GM23248 (cell line): ENCODE results near the gene HPN. TPM values are rescaled to one million over a fixed set of nuclear protein-coding genes. Genes with fewer than 3 reads are reported as not detected.

Experiments
- DNase-seq: peaks from one replicate; pipeline ENCODE4 v3.0.0-alpha.2; 2015
- H2AFZ ChIP-seq: fragments of 200-600 bp; sonication (generic); 2 replicates; pipeline ENCODE4 v1.6.1; 2016; ENCODE audit warnings: antibody characterized with exemption
- H3F3A ChIP-seq: fragments of 200-600 bp; sonication (generic); 2 replicates; pipeline ENCODE4 v1.6.1; 2016; ENCODE audit warnings: mild to moderate bottlenecking, antibody characterized with exemption, mixed run types; ENCODE audit not compliant: insufficient read depth
- H3K27ac ChIP-seq: fragments of 200-600 bp; sonication (generic); 2 replicates; pipeline ENCODE4 v1.5.1; 2016; ENCODE audit warnings: mild to moderate bottlenecking
- H3K27me3 ChIP-seq: fragments of 200-600 bp; sonication (generic); replicated peaks from 2 replicates; pipeline ENCODE4 v1.6.1; 2016; ENCODE audit warnings: mild to moderate bottlenecking; ENCODE audit not compliant: insufficient read depth
- H3K36me3 ChIP-seq: fragments of 200-600 bp; sonication (generic); 2 replicates; pipeline ENCODE4 v1.6.1; 2016; ENCODE audit warnings: low read depth, mild to moderate bottlenecking
- H3K4me1 ChIP-seq: fragments of 200-600 bp; sonication (generic); 2 replicates; pipeline ENCODE4 v1.6.1; 2016; ENCODE audit warnings: mild to moderate bottlenecking; ENCODE audit not compliant: insufficient read depth
- H3K4me2 ChIP-seq: fragments of 200-600 bp; sonication (generic); one replicate; pipeline ENCODE4 v1.6.1; 2016; ENCODE audit warnings: mild to moderate bottlenecking; ENCODE audit not compliant: unreplicated experiment
- H3K4me3 ChIP-seq: fragments of 200-600 bp; sonication (generic); 2 replicates; pipeline ENCODE4 v1.5.1; 2016; ENCODE audit warnings: mild to moderate bottlenecking
- H3K79me2 ChIP-seq: fragments of 200-600 bp; sonication (generic); 2 replicates; pipeline ENCODE4 v1.6.1; 2016; ENCODE audit warnings: mild to moderate bottlenecking; ENCODE audit not compliant: insufficient read depth
- H3K9ac ChIP-seq: fragments of 200-600 bp; sonication (generic); 2 replicates; pipeline ENCODE4 v1.6.1; 2016; ENCODE audit warnings: mild to moderate bottlenecking
- H3K9me2 ChIP-seq: fragments of 200-600 bp; sonication (generic); 2 replicates; pipeline ENCODE4 v1.6.1; 2016; ENCODE audit warnings: mixed run types, mild to moderate bottlenecking, moderate library complexity; ENCODE audit not compliant: insufficient read depth
- H3K9me3 ChIP-seq: fragments of 200-600 bp; sonication (generic); one replicate; pipeline ENCODE4 v1.6.1; 2017; ENCODE audit warnings: low read depth
- H4K20me1 ChIP-seq: fragments of 200-600 bp; sonication (generic); 2 replicates; pipeline ENCODE4 v1.6.0; 2016; ENCODE audit not compliant: insufficient read depth
- EZH2 ChIP-seq: fragments of 200-600 bp; sonication (generic); IDR thresholded peaks from 2 replicates; pipeline ENCODE4 v1.6.1; 2018; ENCODE audit warnings: antibody characterized with exemption, mild to moderate bottlenecking; ENCODE audit not compliant: insufficient read depth, poor library complexity, severe bottlenecking
- EZH2phosphoT487 ChIP-seq: fragments of 200-600 bp; sonication (generic); IDR thresholded peaks from 2 replicates; pipeline ENCODE4 v1.6.1; 2018; ENCODE audit warnings: antibody characterized with exemption, moderate library complexity, mild to moderate bottlenecking, low read depth; ENCODE audit not compliant: insufficient read depth
- WGBS, 2 experiments: methylation state at CpG; one replicate each; pipeline ENCODE4 v1.1.6; 2015 to 2017; ENCODE audit warnings: low lambda C conversion rate in 2 of 2, low coverage in 1 of 2; ENCODE audit errors: missing lambda C conversion rate in 2 of 2; 5-methylcytosine and 5-hydroxymethylcytosine counted together
- in situ Hi-C: fragments of 300-500 bp; cut with MboI; formaldehyde crosslinking; loops from 2 replicates; pipeline ENCODE4 v1.15.0; 2020
- polyA plus RNA-seq: library from polyadenylated mRNA; unstranded; fragments of >200 nt; fragmentation: Nextera tagmentation; extraction: Ambion mirVana; gene quantifications from 2 replicates; pipeline ENCODE4 v1.2.1, GENCODE V29; 2016
- total RNA-seq: library from RNA; depleted of rRNA; stranded (reverse); fragments of >200 nt; shearing (Covaris generic); gene quantifications from 2 replicates; pipeline ENCODE4 v1.2.3, GENCODE V29; 2014

The HPN gene
- total and polyA plus RNA-seq, 2 experiments from 2014 or later = not detected

DNA sequence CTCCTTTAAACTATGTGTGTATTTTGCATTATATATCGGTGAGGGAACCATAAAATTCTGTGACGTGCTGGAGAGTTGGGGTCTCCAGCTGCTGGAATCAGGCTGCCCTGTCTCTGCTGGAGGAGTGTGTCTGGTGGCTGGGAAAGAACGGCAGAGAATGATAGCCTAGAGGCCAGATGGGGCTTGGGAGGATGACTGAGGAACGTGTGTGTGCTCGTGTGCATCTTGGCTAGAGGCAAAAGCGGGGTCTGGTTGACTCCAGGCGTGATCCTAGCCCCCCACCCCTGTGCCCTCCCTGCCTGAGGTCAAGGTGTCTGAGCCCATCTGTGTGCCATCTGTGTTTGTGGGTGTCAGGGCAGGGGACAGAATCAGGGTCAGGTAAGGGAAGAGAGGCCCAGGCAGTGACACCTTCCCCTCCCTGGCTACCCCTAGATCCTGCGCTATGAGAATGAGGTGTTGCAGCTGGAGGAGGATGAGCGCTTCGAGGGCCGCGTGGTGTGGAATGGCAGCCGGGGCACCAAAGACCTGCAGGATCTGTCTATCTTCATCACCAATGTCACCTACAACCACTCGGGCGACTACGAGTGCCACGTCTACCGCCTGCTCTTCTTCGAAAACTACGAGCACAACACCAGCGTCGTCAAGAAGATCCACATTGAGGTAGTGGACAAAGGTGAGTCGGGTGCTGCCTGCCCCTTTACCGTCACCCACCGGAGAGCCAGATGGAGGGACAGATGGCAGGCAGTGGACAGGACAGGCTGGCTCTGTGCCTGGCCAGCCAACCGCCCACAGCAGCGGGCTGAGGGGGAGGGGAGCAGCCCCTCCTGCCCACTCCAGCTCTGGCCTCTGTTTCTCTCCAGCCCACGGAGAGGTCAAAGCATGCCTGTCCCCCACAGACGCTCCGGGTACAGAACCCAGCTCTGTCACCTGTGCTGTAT, 8.2 kb upstream of the HPN start:
- Histone ChIP-seq H3K4me2 (no peak overlapping the region), H3F3A (peaks cover 5% of the 10 kb centered on the region), H3K4me3 (no peak overlapping the region), H3K4me1 (no peaks in the 10 kb centered on the region), H3K79me2 (no peaks in the 10 kb centered on the region), H3K9ac (no peak overlapping the region), H3K9me3 (no peaks in the 10 kb centered on the region), H3K27ac (no peak overlapping the region), H4K20me1 (no peaks in the 10 kb centered on the region), H3K27me3 (no peaks in the 10 kb centered on the region), H3K9me2 (no peaks in the 10 kb centered on the region), H2AFZ (no peak overlapping the region), H3K36me3 (no peaks in the 10 kb centered on the region)
- in situ Hi-C loops = no loop called here
- DNase-seq = no peak
- TF ChIP-seq EZH2 = no peak
- TF ChIP-seq EZH2phosphoT487 = no peak
- WGBS, 2 experiments = 87 to 90% methylated on average over 29 to 30 of the region's 30 CpGs

DNA sequence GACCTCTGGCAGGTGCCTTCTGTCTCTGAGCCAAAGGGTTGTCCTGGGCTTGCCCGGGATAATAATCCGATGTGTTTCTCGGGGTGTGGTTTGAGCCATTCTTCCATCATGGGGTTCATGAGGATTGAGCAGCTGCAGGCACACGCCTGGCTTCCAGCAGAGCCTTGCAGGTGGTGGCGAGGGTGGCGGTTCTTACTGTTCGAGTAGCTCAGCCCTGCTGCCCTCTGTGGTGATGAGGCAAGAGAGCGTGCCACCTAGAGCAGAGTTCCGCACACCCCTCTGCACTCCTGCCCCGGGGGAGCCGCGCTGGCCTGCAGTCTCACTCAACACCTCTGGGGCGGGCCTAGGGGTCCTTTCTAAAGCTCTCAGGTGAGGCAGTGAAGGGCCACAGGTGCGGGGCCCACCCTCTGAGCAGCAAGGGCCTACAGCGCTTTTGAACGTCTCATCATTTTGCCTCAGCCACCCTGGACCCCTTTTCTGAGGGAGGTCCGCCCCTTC, 7.5 kb upstream of the HPN start:
- no peaks in the 10 kb centered on the region for H3K9me3 ChIP-seq
- DNase-seq = no peak
- no peaks in the 10 kb centered on the region for H3K4me1 ChIP-seq
- no peaks in the 10 kb centered on the region for H3K79me2 ChIP-seq
- H3F3A ChIP-seq = peaks cover 5% of the 10 kb centered on the region
- no peaks in the 10 kb centered on the region for H3K27me3 ChIP-seq
- no peak overlapping the region for H3K4me3 ChIP-seq
- H3K9me2 ChIP-seq = no peaks in the 10 kb centered on the region
- no peak overlapping the region for H3K4me2 ChIP-seq
- no peak overlapping the region for H3K27ac ChIP-seq
- no peaks in the 10 kb centered on the region for H4K20me1 ChIP-seq
- WGBS, 2 experiments = 92 to 96% methylated on average over 16 to 17 of the region's 17 CpGs
- in situ Hi-C loops = no loop called here
- H3K9ac ChIP-seq = no peak overlapping the region
- TF ChIP-seq EZH2phosphoT487 (no peak), EZH2 (no peak)
- H2AFZ ChIP-seq = no peak overlapping the region
- H3K36me3 ChIP-seq = no peaks in the 10 kb centered on the region

DNA sequence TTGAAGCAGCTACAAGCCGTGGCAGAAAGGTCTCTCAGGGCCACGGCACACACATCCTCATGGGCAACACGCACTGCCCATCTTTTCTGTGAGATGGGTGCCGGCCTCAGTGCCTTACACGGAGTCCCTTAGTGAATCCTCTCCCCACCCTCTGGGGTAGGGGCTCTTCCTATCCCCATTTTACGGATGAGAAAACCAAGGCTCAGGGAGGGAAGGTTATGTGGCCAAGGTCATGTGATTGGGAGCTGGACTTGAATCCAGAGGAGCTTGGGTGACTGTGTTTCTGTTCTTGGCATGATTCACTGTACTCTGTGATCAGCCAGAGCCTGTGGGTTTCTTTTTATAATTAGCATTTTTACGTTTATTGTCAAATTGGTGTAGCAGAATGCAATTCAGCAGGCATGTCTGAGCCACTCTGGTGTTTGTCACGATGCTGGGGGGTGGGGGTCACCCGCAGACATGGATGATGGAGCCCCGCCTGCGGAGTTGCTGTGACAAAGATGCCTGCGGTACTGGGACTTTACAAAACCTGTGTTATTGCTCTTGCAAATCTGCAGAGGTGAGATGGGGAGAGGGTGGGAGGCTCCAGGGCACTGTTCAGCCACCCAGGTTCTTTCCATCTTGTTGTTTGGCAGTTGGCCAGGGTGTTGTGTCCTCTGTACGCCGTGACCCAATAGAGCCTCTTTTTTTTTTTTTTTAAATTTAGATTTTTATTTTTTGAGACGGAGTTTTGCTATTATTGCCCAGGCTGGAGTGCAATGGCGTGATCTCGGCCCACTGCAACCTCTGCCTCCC, 6.7 kb upstream of the HPN start:
- no peak overlapping the region for H3K4me2 ChIP-seq
- H3F3A ChIP-seq = peaks cover 5% of the 10 kb centered on the region
- no peaks in the 10 kb centered on the region for H3K9me2 ChIP-seq
- no peaks in the 10 kb centered on the region for H4K20me1 ChIP-seq
- no peak overlapping the region for H3K9ac ChIP-seq
- peak; percentile 22 for DNase-seq
- H3K79me2 ChIP-seq = no peaks in the 10 kb centered on the region
- no peak overlapping the region for H3K4me3 ChIP-seq
- H2AFZ ChIP-seq = no peak overlapping the region
- in situ Hi-C loops = no loop called here
- H3K4me1 ChIP-seq = no peaks in the 10 kb centered on the region
- H3K27me3 ChIP-seq = no peaks in the 10 kb centered on the region
- TF ChIP-seq EZH2 (no peak), EZH2phosphoT487 (no peak)
- H3K27ac ChIP-seq = no peak overlapping the region
- no peaks in the 10 kb centered on the region for H3K9me3 ChIP-seq
- H3K36me3 ChIP-seq = no peaks in the 10 kb centered on the region
- WGBS, 2 experiments = 83% methylated on average over 17 of the region's 17 CpGs
